GM19397 (cell line): ENCODE measurements around the gene TAF4.
"Not testable (repeated sequence)": the region's sequence is repeated elsewhere in the genome, so short reads cannot be mapped to it uniquely, and the experiment has no call there.

Source experiments
- ATAC-seq: cut with Tn5 transposase; IDR thresholded peaks from one replicate; pipeline ENCODE4 v1.9.1; 2021; ENCODE audit warnings: mild to moderate bottlenecking, moderate library complexity; ENCODE audit not compliant: unreplicated experiment

TAF4 gene

DNA sequence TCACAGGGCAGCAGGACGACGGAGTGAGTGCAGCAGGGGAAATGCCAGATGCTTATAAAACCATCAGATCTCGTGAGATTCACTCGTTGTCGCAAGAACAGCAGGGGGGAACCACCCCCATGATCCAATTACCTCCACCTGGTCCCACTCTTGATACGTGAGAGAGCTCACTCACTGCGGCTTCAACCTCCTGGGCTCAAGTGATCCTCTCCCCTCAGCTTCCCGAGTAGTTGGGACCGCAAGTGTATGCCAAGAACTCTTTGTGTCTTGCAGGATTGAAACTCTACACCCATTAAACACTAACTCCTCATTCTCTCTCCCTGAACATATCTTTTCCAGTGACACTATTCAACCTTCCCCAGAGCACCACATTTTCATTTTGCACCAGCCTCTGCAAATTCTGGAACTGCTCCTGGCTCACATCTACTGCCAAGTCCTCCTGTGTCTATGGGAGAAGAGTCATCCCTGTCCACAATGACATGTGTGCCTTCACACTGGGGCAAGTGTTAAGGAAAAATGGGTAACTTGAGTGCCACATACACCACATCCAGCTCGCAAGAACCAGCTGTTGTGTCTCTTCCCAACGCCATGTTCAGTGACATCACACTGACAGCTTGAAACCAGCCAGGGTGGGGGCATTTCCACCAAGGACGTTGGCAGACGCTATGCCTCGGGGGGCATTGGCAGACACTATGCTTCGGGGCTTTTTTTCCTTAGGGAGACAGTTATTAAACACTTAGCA is 14.7 kb upstream of the TAF4 start:
- ATAC-seq = no peak

DNA sequence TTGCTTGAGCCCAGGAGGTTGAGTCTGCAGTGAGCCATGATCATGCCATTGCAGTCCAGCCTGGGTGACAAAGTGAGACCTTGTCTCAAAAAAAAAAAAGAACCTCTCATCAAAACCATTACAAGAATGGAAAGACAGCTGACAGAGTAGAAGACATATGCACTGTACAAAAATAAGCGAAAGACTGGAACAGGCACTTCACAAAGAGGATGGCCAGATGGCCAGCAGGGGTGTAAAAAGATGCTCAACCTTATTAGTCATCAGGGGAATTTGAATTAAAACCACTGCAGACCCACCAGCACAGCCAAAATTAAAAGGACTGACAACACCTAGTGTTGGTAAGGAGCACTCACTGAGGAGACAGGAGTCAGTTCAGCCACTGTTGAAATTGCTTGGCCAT is 13.5 kb upstream of the TAF4 start:
- no peak for ATAC-seq

DNA sequence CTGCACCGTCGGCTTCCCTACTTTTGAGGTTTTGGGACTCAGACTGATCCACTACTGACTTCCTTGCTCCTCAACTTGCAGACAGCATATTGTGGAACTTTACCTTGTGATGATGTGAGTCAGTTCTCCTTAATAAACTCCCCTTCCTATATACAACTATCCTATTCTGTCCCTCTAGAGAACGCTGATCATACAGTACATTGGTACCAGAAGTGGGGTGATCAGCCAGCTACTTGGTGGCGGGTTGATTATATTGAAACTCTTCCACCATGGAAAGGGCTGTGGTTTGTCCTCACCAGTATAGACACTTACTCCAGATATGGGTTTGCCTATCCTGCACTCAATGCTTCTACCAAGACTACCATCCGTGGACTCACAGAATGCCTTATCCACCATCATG is 7.6 kb upstream of the TAF4 start:
- no peak for ATAC-seq

DNA sequence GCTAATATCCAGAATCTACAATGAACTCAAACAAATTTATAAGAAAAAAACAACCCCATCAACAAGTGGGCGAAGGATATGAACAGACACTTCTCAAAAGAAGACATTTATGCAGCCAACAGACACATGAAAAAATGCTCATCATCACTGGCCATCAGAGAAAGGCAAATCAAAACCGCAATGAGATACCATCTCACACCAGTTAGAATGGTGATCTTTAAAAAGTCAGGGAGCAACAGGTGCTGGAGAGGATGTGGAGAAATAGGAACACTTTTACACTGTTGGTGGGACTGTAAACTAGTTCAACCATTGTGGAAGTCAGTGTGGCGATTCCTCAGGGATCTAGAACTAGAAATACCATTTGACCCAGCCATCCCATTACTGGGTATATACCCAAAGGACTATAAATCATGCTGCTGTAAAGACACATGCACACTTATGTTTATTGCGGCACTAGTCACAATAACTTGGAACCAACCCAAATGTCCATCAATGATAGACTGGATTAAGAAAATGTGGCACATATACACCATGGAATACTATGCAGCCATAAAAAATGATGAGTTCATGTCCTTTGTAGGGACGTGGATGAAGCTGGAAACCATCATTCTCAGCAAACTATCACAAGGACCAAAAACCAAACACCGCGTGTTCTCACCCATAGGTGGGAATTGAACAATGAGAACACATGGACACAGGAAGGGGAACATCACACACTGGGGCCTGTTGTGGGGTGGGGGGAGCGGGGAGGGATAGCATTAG is 6.2 kb upstream of the TAF4 start:
- ATAC-seq = not testable (repeated sequence)

DNA sequence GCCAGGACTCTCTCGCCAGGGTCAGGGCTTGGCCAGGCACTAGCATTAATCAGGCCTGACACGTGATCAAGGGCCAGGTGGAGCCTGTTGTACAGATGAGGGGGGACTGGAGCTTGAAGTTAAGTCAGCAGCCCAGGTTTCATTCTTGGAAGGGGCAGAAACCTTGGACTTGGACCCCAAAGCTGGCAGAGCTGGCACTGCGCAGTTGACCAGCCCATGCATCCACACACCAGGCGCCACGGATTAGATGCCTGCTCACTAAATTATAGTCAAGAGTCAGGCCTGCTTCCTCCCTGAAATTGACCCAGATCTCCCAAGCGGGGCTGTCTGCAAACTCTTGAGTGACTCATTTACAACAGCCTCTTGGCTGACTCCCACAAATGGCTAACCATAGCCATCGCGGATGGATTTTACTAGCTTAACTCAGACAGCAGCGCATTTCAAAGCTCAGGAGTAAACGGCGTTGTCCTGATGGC is 4.1 kb upstream of the TAF4 start:
- ATAC-seq = no peak

DNA sequence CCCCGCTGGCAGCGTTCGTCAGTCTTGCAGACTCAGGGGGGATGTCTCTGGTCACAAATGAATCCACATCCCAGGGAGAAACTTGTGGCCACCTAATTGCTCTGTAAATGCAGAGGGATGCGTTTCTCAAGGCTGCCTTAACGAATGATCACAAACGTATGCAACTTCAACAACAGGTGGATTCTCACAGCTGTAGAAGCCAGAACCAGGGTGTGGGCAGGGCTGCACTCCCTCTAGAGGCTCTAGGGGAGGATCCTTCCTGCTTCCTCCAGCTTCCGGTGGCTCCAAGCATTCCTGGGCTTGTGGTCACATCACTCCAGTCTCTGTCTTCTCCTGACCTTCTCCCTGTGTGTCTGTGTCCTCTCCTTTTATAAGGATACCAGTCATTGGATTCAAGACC is 3.3 kb upstream of the TAF4 start:
- ATAC-seq = no peak

DNA sequence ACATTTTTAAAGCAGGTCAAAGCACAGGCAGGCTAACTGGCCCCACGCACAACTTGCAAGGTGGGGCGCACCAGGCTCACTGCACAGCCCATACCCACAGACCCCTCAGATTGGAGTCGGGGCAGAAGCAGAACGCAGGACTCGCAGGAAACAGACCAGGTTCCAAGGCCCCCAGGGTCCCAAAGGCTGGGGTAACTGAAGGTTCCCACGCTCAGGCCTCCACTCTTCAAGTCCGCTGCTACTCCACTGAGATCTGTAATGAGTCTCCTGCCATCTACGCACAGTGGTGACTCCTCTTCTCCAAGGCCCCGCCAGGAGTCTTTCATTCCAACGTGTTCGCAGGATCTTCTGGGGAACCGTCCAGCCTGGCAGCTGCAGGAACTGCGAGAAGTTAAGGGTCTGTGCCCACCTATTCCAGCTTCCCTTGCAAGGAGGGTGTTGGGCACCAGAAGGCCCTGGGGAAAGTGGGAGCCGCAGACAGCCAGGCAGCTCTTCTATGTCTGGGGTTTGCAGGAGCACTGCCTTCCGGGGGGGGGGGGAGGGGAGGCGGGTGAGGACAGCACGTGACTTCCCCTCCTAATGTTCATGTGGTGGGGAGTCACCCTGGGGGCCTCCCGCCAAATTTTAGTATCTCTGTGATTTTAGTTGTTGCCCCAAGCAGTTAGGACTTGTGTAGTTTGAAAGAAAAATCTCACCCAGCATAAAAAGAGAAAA is 2.0 kb upstream of the TAF4 start:
- ATAC-seq = no peak

DNA sequence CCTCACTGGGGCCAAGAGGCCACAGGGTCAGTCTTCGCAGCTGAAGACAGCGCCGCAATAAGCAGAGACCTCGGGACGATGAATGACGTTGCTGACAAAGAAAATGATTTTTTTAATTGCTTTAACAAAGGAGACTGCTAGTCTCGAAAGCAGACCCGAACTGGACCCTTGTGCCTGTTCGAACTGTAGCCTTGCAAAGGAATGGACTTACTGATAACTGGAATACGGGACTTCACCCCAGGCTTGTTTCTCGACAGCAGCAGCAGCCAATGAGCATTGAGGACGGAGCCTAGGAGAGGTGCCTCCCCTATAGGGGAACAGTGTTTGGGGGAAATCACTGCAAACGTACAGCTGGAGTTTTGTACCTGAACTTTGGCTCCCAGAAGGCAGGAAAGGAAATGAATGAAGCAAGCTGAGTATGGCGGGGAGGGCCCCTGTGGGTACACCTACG is 1.3 kb upstream of the TAF4 start:
- ATAC-seq = no peak

DNA sequence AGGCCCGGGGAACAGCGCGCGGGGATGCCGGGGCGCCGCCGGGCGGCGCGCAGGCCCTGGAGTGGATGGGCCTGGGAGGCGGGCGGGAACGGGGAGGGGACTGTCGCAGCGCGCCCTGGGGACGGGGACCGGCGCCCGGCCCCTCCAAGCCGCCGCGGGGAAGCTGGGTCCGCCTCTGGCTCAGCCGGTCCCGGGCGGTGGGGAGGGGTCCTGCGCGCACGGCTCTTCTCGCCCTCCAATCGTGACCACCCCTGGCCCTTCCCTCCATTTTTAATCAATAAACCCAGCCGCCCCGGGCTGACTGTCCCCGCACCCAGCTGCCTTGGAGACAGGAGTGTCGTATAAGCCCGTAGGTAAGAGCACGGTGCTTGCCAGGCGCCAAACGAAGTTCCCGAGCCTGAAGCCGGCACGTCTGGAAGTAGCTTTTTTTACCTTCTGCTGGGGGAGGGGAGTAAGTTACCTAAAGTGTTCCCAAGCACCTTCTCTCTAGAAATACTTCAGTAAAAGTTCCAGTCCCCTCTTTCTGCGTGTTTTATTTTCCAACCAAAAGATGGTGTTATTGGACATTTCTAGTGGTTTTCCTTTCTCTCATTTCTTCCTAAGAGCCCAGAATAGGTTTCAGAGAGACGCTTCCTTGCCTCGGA is 780 bp upstream of the TAF4 start:
- ATAC-seq = peak; percentile 9

DNA sequence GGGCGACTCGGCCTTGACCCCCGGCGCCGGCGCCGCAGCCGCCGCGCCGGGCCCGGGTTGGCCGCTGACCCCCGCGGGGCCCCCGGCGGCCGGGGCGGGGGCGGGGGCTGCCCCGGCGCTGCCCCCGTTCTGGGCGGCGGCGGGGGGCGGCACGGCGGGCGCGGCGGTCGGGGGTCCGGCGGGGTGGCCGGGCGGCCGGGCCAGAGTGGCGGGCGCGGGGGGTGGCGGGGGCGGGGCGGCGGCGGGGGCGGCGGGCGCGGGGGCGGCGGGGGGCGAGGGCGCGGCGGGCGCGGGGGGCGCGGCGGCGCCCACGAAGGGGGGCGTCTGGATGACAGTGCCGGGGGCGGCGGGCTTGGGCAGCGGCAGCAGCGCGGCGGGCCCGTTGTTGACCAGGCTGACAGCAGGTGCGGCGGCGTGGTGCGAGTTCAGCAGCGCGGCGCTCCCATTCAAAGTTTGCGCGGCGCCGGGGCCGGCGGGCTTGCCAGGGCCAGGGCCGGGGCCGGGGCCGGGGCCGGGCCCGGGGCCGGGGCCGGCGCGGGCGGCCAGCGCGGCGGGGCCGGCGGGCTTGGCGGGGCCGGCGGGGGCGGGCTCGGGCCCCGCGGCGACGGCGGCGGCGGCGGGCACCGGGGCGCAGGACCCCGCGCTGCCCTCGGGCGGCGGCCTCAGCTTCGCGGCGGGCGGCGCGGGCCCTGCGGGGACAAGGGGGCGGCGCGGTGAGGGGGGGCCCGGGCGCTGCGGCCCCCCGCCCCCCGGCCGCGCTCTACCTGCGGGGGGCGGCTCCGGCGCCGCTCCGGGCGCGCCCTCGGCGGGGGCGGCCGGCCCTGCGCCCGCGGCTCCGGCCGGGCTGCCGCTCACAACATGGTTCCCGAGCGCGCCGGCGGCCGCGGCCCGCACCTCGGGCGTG is 659 bp downstream of the TAF4 start:
- ATAC-seq = peak; percentile 37

DNA sequence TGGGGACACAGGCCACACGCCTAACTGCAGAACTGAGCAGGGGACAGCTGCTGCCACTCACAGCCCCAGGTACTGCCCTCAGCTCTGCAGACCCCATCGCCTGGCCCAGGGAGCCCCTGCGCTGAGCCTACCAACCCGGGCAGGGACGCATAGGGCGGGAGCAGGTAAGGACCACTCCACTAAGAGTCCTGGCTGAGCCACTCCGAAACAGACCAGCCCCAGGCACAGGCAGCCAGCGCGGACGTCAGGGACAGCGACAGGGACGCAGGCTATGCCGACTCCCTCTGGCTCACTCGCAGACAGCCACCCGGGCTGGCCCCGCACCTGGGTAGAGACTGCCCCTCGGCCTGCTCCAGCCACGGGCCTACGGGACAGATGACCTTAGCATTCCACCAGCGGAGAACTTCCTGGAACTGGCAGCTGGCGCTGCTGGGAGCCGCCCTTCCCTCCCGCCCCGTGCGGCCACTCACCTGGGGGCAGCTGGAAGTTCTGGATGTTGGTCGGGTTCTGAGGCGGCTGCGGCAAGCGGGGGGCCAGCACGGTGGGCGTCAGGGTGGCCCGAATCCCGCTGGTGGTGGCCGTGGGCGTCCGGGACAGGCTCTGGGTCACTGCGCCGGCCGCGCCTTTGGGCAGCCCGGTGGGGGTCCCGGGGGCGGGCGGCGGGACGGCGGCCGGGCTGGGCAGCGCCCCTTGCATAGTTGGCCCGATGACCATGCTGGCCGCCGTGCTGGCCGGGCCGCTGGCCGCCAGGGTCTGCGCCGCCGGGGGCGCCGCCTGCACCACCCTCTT is 1.5 kb downstream of the TAF4 start:
- no peak for ATAC-seq

DNA sequence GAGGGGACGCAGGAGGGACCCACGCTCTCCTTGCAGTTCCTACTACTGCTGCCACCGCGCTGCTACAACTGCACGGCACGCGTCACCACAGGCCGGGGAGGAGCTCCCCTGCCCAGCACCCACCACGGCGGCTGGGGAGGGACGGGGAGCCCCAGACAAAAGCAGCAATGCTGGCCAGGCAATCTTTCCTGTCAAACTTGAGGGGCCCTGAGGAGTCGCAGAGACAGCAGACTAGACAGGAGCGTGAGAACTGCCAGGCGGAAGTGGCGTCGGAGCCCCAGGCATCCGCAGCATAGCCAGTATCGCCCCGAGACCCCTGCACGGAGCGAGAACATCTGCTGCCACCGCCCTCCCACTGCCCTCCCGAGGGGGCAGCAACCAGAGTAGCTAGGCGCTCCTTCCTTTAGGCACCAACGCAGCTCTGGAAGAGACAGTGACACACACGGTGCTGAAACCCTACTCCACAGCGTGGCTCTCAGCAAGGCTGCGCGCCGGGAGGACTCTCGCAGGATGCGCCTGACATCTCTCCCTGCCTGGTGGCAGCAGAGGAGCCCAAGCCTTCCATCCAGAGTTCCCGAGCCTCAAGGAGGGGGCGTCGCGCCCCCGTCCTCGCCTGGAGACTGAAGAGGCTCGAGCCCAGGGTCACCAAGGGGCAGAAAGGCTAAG is 2.2 kb downstream of the TAF4 start:
- ATAC-seq = no peak

DNA sequence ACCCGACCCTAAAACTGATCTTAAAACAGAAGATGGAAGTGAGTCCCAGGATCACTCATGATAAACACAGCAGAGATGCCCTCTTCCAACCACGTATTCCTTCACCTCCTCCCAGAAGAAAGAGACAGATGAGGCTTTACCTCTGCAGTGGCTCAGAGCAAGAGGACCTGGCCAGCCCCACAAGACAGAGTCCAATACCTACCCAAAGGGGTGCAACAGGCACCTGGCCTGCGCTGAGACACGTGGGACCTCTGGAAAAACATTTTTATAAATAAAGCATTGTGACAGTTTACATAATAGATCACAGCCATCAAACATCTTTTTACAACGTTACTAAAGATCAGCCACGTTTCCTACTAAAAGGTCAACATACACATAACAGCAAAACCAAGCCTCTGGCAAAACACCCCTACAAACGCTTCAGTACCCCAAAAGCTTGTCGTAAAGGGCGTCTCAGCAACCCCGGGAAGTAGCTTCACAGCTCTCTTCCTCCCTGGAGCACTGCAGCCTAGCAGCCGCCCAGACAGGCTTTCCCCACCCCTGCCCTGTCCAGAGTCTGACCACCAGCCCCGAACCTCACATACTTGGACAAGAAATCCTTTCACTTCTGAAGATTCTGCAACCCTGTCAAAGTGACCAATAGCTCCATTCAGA is 2.9 kb downstream of the TAF4 start:
- no peak for ATAC-seq

DNA sequence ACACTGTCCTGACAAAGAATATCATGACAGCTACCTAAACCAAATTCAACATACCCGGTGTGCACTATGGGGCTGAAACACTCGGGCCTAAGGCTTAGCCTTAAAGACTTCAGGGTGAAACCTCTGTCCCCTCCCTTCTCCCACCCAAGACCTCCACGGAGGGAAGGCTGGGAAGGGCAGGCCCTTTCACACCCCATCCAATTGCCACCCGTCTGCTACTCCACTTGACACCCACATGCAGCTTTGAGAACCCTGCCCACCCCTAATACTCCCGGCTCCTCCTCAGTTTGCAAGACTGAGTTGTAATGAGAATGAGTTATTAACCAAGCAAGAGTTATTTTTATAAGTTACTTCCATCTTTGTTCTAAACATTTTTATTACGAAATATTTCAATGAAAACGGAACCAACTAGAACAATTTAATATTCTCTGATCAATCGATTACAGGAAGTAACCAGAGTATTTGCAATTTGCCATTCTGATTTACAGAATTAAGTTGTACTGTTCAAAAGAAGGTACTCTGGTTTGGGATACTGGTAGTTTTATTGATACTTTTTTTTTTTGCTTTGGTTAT is 3.7 kb downstream of the TAF4 start:
- ATAC-seq = no peak

DNA sequence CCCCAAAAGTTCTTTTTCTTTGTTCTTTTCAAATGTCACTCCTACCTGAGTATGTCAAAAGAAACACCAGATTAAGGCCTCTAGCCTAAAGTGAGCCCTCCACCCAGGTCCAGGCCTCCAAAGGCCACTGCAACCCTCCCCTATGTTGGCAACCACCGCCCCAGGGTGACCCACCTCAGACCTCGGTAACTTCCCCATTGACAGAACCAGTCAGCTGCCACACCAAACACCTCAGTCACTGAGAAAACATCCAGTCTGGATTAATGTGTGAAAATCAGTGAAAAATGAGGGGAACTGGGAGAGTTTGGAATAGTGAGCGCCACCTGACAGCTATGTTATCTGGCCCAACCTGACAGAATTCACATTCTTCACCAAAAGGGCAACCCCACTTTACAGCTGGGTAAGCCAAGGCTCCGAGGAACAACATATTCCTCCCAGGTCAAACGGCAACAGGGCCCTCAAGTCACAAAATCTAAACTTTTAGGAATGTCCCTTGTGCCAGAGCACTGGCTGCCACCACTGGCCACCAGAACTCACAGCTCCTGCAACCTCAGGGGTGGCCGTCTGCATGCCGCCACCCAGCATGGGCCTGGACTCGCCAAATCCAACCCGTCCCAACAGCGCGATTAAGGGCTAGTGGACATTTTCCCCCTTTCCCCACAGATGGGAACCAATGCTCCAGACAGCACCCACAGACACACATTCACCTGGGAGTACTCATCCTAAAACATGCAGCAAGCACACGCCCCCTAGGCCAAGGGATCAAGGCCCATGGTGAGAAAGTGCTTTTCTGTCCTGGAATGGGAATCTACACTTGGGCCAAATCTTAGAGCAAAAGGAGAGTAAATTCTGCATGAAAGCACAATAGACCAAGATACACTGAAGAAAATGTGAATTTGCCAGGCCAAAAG is 4.8 kb downstream of the TAF4 start:
- ATAC-seq = no peak

DNA sequence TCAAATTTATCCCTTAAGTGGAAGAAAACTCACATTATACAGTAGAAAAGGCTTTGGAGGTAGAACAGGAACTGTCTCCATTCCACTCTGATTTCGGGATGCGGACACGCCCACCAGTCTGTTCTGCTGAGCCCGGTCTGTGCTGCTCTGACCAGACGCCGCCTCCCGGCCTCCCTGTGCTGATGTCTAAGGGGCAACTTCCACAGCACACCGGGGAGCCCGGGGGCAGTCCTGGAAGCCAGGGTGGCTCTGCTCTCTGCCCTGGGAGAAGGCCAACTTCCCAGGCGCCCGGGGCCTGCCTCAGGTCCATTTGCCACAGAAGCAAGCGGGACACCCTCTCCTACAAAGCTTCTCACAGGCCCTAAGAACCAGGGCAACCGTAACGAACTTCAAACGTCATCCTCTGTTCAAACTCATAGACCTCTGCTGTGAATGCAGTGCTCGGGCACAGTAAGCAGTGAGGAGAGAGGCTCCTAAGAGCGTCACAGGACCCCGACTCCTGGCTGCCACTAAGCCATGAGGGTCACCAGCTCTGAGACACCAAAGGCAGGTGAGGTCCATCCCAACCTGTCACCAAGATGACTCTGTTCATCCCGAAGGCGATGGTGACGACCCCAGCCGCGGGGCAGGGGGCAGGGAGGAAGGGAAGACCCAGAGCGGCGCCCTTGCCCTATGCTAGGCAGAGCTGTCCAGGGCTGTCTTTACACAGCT is 5.6 kb downstream of the TAF4 start:
- ATAC-seq = no peak
